ENCODE results near the gene ADARB2.

GRCh38 chr10:1498746-1499358 is 238.5 kb downstream of the ADARB2 start:
- TF ChIP-seq CTCF (IDR thresholded peaks at IDR 0.05) (no peak), ZFX (IDR thresholded peaks at IDR 0.05; ENCODE audit: borderline replicate concordance) (no peak)
